Measurements from ENCODE around the gene PELI1.

Gene PELI1

GRCh38 chr2:64162516-64162915 lies 18.3 kb upstream of the PELI1 start:
- H3K4me3 ChIP-seq (ENCODE audit: control insufficient read depth, low read depth, low read length) = no peak overlapping the region
- no peak for DNase-seq (ENCODE audit: low read depth)
- no peak for TF ChIP-seq CTCF (IDR thresholded peaks at IDR 0.05; ENCODE audit: control insufficient read depth, insufficient read depth, low read depth, low read length, missing control alignments)

GRCh38 chr2:64157792-64158191 lies 13.6 kb upstream of the PELI1 start:
- no peak for TF ChIP-seq CTCF (IDR thresholded peaks at IDR 0.05; ENCODE audit: control insufficient read depth, insufficient read depth, low read depth, low read length, missing control alignments)
- no peak for DNase-seq (ENCODE audit: low read depth)
- H3K4me3 ChIP-seq (ENCODE audit: control insufficient read depth, low read depth, low read length) = no peak overlapping the region

GRCh38 chr2:64153811-64154210 lies 9.6 kb upstream of the PELI1 start:
- no peak for DNase-seq (ENCODE audit: low read depth)
- no peak overlapping the region for H3K4me3 ChIP-seq (ENCODE audit: control insufficient read depth, low read depth, low read length)
- TF ChIP-seq CTCF (IDR thresholded peaks at IDR 0.05; ENCODE audit: control insufficient read depth, insufficient read depth, low read depth, low read length, missing control alignments) = no peak

GRCh38 chr2:64151476-64151875 lies 7.3 kb upstream of the PELI1 start:
- H3K4me3 ChIP-seq (ENCODE audit: control insufficient read depth, low read depth, low read length) = no peak overlapping the region
- DNase-seq (ENCODE audit: low read depth) = no peak
- TF ChIP-seq CTCF (IDR thresholded peaks at IDR 0.05; ENCODE audit: control insufficient read depth, insufficient read depth, low read depth, low read length, missing control alignments) = no peak

- TF ChIP-seq CTCF (IDR thresholded peaks at IDR 0.05; ENCODE audit: control insufficient read depth, insufficient read depth, low read depth, low read length, missing control alignments) = no peak
- H3K4me3 ChIP-seq (ENCODE audit: control insufficient read depth, low read depth, low read length) = no peak overlapping the region
- DNase-seq (ENCODE audit: low read depth) = no peak
Measured at GRCh38 chr2:64145714-64146113, 1.5 kb upstream of the PELI1 start.

- no peak for DNase-seq (ENCODE audit: low read depth)
- no peak overlapping the region for H3K4me3 ChIP-seq (ENCODE audit: control insufficient read depth, low read depth, low read length)
- no peak for TF ChIP-seq CTCF (IDR thresholded peaks at IDR 0.05; ENCODE audit: control insufficient read depth, insufficient read depth, low read depth, low read length, missing control alignments)
Measured at GRCh38 chr2:64145119-64145518, 899 bp upstream of the PELI1 start.
